MM.1S (cell line): Measurements from ENCODE around the gene IL12RB1.

Experiments used
- DNase-seq: peaks from one replicate; pipeline ENCODE4 v3.0.0-alpha.2; 2015
- H2AFZ ChIP-seq: fragments of 300-600 bp; sonication (generic); 2 replicates; pipeline ENCODE4 v1.6.0; 2016; ENCODE audit warnings: antibody characterized with exemption, low read length
- H3F3A ChIP-seq: fragments of 300-600 bp; sonication (generic); 2 replicates; pipeline ENCODE4 v1.6.1; 2016; ENCODE audit warnings: mild to moderate bottlenecking, antibody characterized with exemption, low read length, moderate library complexity, mixed read lengths; ENCODE audit not compliant: insufficient read depth
- H3K27ac ChIP-seq: fragments of 300-600 bp; sonication (generic); 2 replicates; pipeline ENCODE4 v1.5.1; 2016; ENCODE audit warnings: mild to moderate bottlenecking, low read length
- H3K27me3 ChIP-seq: fragments of 300-600 bp; sonication (generic); replicated peaks from 2 replicates; pipeline ENCODE4 v1.6.0; 2016; ENCODE audit warnings: low read length; ENCODE audit not compliant: insufficient read depth
- H3K36me3 ChIP-seq: fragments of 300-600 bp; sonication (generic); replicated peaks from 2 replicates; pipeline ENCODE4 v1.6.1; 2016; ENCODE audit warnings: mild to moderate bottlenecking, low read length, mixed read lengths; ENCODE audit not compliant: insufficient read depth
- H3K4me1 ChIP-seq: fragments of 300-600 bp; sonication (generic); 2 replicates; pipeline ENCODE4 v1.6.1; 2016; ENCODE audit warnings: low read length, mixed read lengths
- H3K4me2 ChIP-seq: fragments of 300-600 bp; sonication (generic); 2 replicates; pipeline ENCODE4 v1.6.0; 2016; ENCODE audit warnings: low read depth, low read length
- H3K4me3 ChIP-seq: fragments of 300-600 bp; sonication (generic); 2 replicates; pipeline ENCODE4 v1.5.1; 2016; ENCODE audit warnings: low read length, mixed read lengths
- H3K79me2 ChIP-seq: fragments of 300-600 bp; sonication (generic); 2 replicates; pipeline ENCODE4 v1.6.1; 2016; ENCODE audit warnings: mixed run types, low read length, mixed read lengths
- H3K9ac ChIP-seq: fragments of 300-600 bp; sonication (generic); 2 replicates; pipeline ENCODE4 v1.6.1; 2016; ENCODE audit warnings: low read length, mixed read lengths
- H3K9me2 ChIP-seq: fragments of 300-600 bp; sonication (generic); replicated peaks from 2 replicates; pipeline ENCODE4 v1.6.1; 2016; ENCODE audit warnings: mild to moderate bottlenecking, low read length, mixed read lengths; ENCODE audit not compliant: insufficient read depth
- H3K9me3 ChIP-seq: fragments of 300-600 bp; sonication (generic); replicated peaks from 2 replicates; pipeline ENCODE4 v1.6.1; 2016; ENCODE audit warnings: mild to moderate bottlenecking, low read length, mixed read lengths; ENCODE audit not compliant: insufficient read depth
- H4K20me1 ChIP-seq: fragments of 300-600 bp; sonication (generic); 2 replicates; pipeline ENCODE4 v1.6.1; 2016; ENCODE audit warnings: mild to moderate bottlenecking, low read length, moderate library complexity, mixed read lengths; ENCODE audit not compliant: insufficient read depth
- EZH2 ChIP-seq: fragments of 300-600 bp; sonication (generic); optimal IDR thresholded peaks from 2 replicates; pipeline ENCODE3; 2017; ENCODE audit warnings: low read depth, mild to moderate bottlenecking, antibody characterized with exemption, low read length, mixed read lengths
- EZH2phosphoT487 ChIP-seq: fragments of 300-600 bp; sonication (generic); IDR thresholded peaks from 2 replicates; pipeline ENCODE4 v1.6.1; 2018; ENCODE audit warnings: antibody characterized with exemption, low read length
- TF ChIP-seq, protein P1 (sequence below): fragments of 300-600 bp; sonication (generic); IDR thresholded peaks from 2 replicates; pipeline ENCODE4 v1.5.1; 2016; ENCODE audit warnings: antibody characterized with exemption, low read length, mixed read lengths

IL12RB1 gene

GRCh38 chr19:18053576-18054219, 33.0 kb downstream of the IL12RB1 start:
- TF ChIP-seq EZH2 = no peak
- TF ChIP-seq EZH2phosphoT487 = no peak
- TF ChIP-seq, protein P1, sequence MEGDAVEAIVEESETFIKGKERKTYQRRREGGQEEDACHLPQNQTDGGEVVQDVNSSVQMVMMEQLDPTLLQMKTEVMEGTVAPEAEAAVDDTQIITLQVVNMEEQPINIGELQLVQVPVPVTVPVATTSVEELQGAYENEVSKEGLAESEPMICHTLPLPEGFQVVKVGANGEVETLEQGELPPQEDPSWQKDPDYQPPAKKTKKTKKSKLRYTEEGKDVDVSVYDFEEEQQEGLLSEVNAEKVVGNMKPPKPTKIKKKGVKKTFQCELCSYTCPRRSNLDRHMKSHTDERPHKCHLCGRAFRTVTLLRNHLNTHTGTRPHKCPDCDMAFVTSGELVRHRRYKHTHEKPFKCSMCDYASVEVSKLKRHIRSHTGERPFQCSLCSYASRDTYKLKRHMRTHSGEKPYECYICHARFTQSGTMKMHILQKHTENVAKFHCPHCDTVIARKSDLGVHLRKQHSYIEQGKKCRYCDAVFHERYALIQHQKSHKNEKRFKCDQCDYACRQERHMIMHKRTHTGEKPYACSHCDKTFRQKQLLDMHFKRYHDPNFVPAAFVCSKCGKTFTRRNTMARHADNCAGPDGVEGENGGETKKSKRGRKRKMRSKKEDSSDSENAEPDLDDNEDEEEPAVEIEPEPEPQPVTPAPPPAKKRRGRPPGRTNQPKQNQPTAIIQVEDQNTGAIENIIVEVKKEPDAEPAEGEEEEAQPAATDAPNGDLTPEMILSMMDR = no peak
- no peak overlapping the region for H3K27ac ChIP-seq

DNA sequence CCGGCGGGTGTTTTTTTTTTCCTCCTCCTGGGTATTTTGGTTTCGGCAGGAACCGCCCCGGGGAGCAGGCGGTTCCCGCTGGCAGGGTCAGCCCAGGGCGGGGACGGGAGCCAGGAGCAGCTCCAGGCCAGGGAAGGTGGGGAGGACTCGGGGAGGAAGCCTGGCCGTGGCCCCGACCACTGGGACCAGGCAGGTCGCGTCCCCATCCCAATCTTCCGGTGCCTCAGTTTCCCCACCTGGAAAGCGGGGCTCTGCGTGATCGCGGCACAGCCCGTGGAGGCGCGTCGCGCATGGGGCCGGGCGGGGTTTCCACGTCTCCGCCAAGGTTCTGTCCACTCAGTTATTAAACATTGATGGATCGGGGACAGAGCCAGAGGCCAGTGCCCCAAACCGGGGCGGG, 34.8 kb downstream of the IL12RB1 start:
- Histone ChIP-seq H3K9me3 (no peaks in the 10 kb centered on the region), H2AFZ (no peak overlapping the region)

More at GRCh38 chr19:18053576-18054219, 33.0 kb downstream of the IL12RB1 start:
- DNase-seq = no peak
- H3K4me1 ChIP-seq = 0 out of 2 replicates have a peak, but pooled peaks cover 2% of the 10 kb centered on the region
- H3K9me2 ChIP-seq = no peaks in the 10 kb centered on the region
- H3K4me3 ChIP-seq = no peak overlapping the region
- no peaks in the 10 kb centered on the region for H3K9me3 ChIP-seq
- H3K27me3 ChIP-seq = peaks cover 83% of the 10 kb centered on the region
- no peaks in the 10 kb centered on the region for H3F3A ChIP-seq
- no peaks in the 10 kb centered on the region for H3K36me3 ChIP-seq
- H2AFZ ChIP-seq = no peak overlapping the region
- H3K79me2 ChIP-seq = no peaks in the 10 kb centered on the region
- H3K4me2 ChIP-seq = no peak overlapping the region
- H3K9ac ChIP-seq = no peak overlapping the region
- no peaks in the 10 kb centered on the region for H4K20me1 ChIP-seq

GRCh38 chr19:18049385-18049784, 37.3 kb downstream of the IL12RB1 start:
- no peaks in the 10 kb centered on the region for H3K79me2 ChIP-seq
- no peak for TF ChIP-seq EZH2phosphoT487
- TF ChIP-seq, protein P1 = no peak
- TF ChIP-seq EZH2 = no peak
- no peak overlapping the region for H3K4me2 ChIP-seq
- DNase-seq = no peak
- no peaks in the 10 kb centered on the region for H3K9me2 ChIP-seq
- H3K27ac ChIP-seq = no peak overlapping the region
- H4K20me1 ChIP-seq = no peaks in the 10 kb centered on the region
- H2AFZ ChIP-seq = no peak overlapping the region
- H3K36me3 ChIP-seq = no peaks in the 10 kb centered on the region
- H3K9me3 ChIP-seq = no peaks in the 10 kb centered on the region
- peaks cover 91% of the 10 kb centered on the region for H3K27me3 ChIP-seq
- no peak overlapping the region for H3K9ac ChIP-seq
- no peaks in the 10 kb centered on the region for H3F3A ChIP-seq
- H3K4me3 ChIP-seq = no peak overlapping the region
- H3K4me1 ChIP-seq = peaks cover 11% of the 10 kb centered on the region

More for the DNA sequence above, 34.8 kb downstream of the IL12RB1 start:
- TF ChIP-seq EZH2phosphoT487 (no peak), EZH2 (no peak)
- TF ChIP-seq, protein P1 = no peak
- no peak for DNase-seq
- H4K20me1 ChIP-seq = no peaks in the 10 kb centered on the region
- H3K36me3 ChIP-seq = no peaks in the 10 kb centered on the region
- H3K27me3 ChIP-seq = peaks cover 94% of the 10 kb centered on the region
- no peaks in the 10 kb centered on the region for H3K79me2 ChIP-seq
- H3K9ac ChIP-seq = no peak overlapping the region
- no peak overlapping the region for H3K27ac ChIP-seq
- no peaks in the 10 kb centered on the region for H3K9me2 ChIP-seq
- no peak overlapping the region for H3K4me3 ChIP-seq
- H3K4me1 ChIP-seq = no peaks in the 10 kb centered on the region
- H3K4me2 ChIP-seq = no peak overlapping the region
- H3F3A ChIP-seq = no peaks in the 10 kb centered on the region
